Neural cell (in vitro differentiated cells): ENCODE data around the gene CFAP210. TPM values are rescaled to one million over a fixed set of nuclear protein-coding genes. Genes with fewer than 3 reads are reported as not detected.

Experiments
- H2AFZ ChIP-seq: fragments of 200-600, 300-800 bp; sonication (generic), shearing (Covaris generic); 2 replicates; pipeline ENCODE4 v1.6.0; 2014; ENCODE audit warnings: low read depth, mild to moderate bottlenecking, antibody characterized with exemption, low read length, moderate library complexity
- H3F3A ChIP-seq: fragments of 200-600 bp; shearing (Covaris generic); 2 replicates; pipeline ENCODE4 v1.6.1; 2016; ENCODE audit warnings: mild to moderate bottlenecking, moderate library complexity, mixed read lengths, antibody characterized with exemption, low read length; ENCODE audit not compliant: insufficient read depth, poor library complexity, severe bottlenecking
- H3K27ac ChIP-seq: fragments of 200-600, 300-800 bp; sonication (generic), shearing (Covaris generic); 2 replicates; pipeline ENCODE4 v1.5.1; 2014; ENCODE audit warnings: mild to moderate bottlenecking, low read length, moderate library complexity
- H3K27me3 ChIP-seq: fragments of 300-800, 200-600 bp; sonication (generic), shearing (Covaris generic); 2 replicates; pipeline ENCODE4 v1.6.0; 2014; ENCODE audit warnings: mild to moderate bottlenecking, low read depth, low read length, moderate library complexity; ENCODE audit not compliant: insufficient read depth
- H3K36me3 ChIP-seq: fragments of 300-800, 200-600 bp; sonication (generic), shearing (Covaris generic); 2 replicates; pipeline ENCODE4 v1.5.1; 2014; ENCODE audit warnings: mild to moderate bottlenecking, antibody characterized with exemption, low read length, moderate library complexity; ENCODE audit not compliant: insufficient read depth
- H3K4me2 ChIP-seq: fragments of 300-800, 200-600 bp; sonication (generic), shearing (Covaris generic); 2 replicates; pipeline ENCODE4 v1.6.0; 2014; ENCODE audit warnings: mild to moderate bottlenecking, low read length
- H3K4me3 ChIP-seq: fragments of 300-800, 200-600 bp; sonication (generic), shearing (Covaris generic); 2 replicates; pipeline ENCODE4 v1.5.1; 2014; ENCODE audit warnings: mild to moderate bottlenecking, low read length, moderate library complexity
- H3K79me2 ChIP-seq: fragments of 200-600 bp; shearing (Covaris generic); replicated peaks from 2 replicates; pipeline ENCODE4 v1.6.0; 2014; ENCODE audit warnings: mild to moderate bottlenecking, low read length, moderate library complexity; ENCODE audit not compliant: insufficient read depth
- H3K9ac ChIP-seq: fragments of 300-800, 200-600 bp; sonication (generic), shearing (Covaris generic); 2 replicates; pipeline ENCODE4 v1.6.1; 2016; ENCODE audit warnings: mild to moderate bottlenecking, low read length, mixed read lengths
- H3K9me2 ChIP-seq: fragments of 200-600 bp; shearing (Covaris generic); 2 replicates; pipeline ENCODE4 v1.6.1; 2016; ENCODE audit warnings: mild to moderate bottlenecking, low read length, mixed read lengths; ENCODE audit not compliant: insufficient read depth
- H3K9me3 ChIP-seq: fragments of 200-600, 300-800 bp; sonication (generic), shearing (Covaris generic); 2 replicates; pipeline ENCODE4 v1.6.1; 2016; ENCODE audit warnings: mild to moderate bottlenecking, mixed run types, low read length, moderate library complexity, mixed read lengths
- H4K20me1 ChIP-seq: fragments of 200-600 bp; shearing (Covaris generic); 2 replicates; pipeline ENCODE4 v1.6.1; 2016; ENCODE audit warnings: mild to moderate bottlenecking, mixed run types; ENCODE audit not compliant: insufficient read depth
- EP300 ChIP-seq: fragments of 450-650 bp; conservative IDR thresholded peaks from 2 replicates; pipeline ENCODE4 v1.6.1; 2014; ENCODE audit warnings: antibody characterized with exemption, mild to moderate bottlenecking, moderate library complexity; ENCODE audit not compliant: poor library complexity, severe bottlenecking
- EZH2 ChIP-seq: fragments of 200-600, 300-800 bp; shearing (Covaris generic), sonication (generic); IDR thresholded peaks from 2 replicates; pipeline ENCODE4 v1.6.1; 2014; ENCODE audit warnings: antibody characterized with exemption, low read length, borderline replicate concordance, mild to moderate bottlenecking; ENCODE audit not compliant: insufficient read depth, poor library complexity, severe bottlenecking
- MXI1 ChIP-seq: fragments of 450-650 bp; conservative IDR thresholded peaks from 2 replicates; pipeline ENCODE4 v1.6.1; 2014; ENCODE audit warnings: antibody characterized with exemption, mild to moderate bottlenecking; ENCODE audit not compliant: poor library complexity, severe bottlenecking
- POLR2AphosphoS5 ChIP-seq: IDR thresholded peaks from 2 replicates; pipeline ENCODE4 v1.6.1; 2012
- RAD21 ChIP-seq: fragments of 450-650 bp; conservative IDR thresholded peaks from 2 replicates; pipeline ENCODE4 v1.6.1; 2014; ENCODE audit warnings: antibody characterized with exemption, mild to moderate bottlenecking, moderate library complexity
- SMC3 ChIP-seq: fragments of 450-650 bp; conservative IDR thresholded peaks from 2 replicates; pipeline ENCODE4 v1.6.1; 2014; ENCODE audit warnings: antibody characterized with exemption, mild to moderate bottlenecking, moderate library complexity; ENCODE audit not compliant: poor library complexity
- TAF1 ChIP-seq: IDR thresholded peaks from 2 replicates; pipeline ENCODE4 v1.6.1; 2012; ENCODE audit warnings: low read depth
- polyA plus RNA-seq: library from polyadenylated mRNA; depleted of rRNA; stranded (reverse); fragments of >200 nt; gene quantifications from 2 replicates; pipeline ENCODE4 v1.2.3, GENCODE V29; 2014
- TF ChIP-seq, protein P1 (sequence below): IDR thresholded peaks from 2 replicates; pipeline ENCODE4 v1.6.1; 2012; ENCODE audit warnings: borderline replicate concordance
- TF ChIP-seq, protein P2 (sequence below): fragments of 450-650 bp; IDR thresholded peaks from 2 replicates; pipeline ENCODE4 v1.5.1; 2014; ENCODE audit warnings: antibody characterized with exemption, mild to moderate bottlenecking, moderate library complexity; ENCODE audit not compliant: poor library complexity, severe bottlenecking

Gene CFAP210
- polyA plus RNA-seq, 1 donor from 2014 or later: 0.20 TPM

DNA sequence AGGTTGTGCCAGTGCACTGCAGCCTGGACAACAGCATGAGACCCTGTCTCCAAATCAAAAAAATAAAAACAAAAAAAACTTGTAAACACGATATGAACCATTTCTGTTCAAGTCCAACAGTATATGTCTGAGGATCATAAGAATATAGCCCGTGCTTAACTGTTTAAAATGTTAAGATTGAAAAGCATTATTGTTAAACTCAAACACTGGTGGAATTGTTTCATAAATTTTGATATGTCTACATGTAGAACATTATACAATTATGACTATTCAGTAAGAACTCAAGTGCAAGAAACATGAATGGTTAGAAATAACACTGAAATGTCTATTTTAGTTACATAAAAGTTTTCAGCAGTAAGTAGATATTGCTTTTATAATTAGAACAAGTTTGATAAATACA lies 80.3 kb downstream of the CFAP210 start:
- no peak overlapping the region for H3K27ac ChIP-seq
- TF ChIP-seq TAF1: no peak
- TF ChIP-seq EZH2: no peak

DNA sequence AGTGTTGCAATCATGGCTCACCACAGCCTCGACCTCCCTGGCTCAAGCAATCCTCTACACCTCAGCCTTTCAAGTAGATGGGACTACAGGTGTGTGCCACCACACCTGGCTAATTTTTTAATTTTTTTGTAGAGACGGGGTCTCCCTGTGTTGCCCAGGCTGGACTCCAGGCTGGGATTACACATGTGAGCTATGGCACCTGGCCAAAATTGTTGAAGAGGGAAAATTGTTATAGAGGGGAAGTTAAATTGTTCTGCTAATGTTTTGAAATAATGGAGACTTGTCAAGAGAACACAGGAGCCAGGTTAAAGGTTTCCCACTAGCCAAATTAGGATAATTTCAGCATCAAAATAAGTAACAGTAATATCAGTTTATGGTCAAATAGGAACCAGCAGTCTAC lies 84.9 kb downstream of the CFAP210 start:
- Histone ChIP-seq H3K9me2 (no peaks in the 10 kb centered on the region), H3K36me3 (peaks cover 12% of the 10 kb centered on the region), H3K79me2 (no peaks in the 10 kb centered on the region), H4K20me1 (no peaks in the 10 kb centered on the region), H3F3A (no peaks in the 10 kb centered on the region), H3K27me3 (no peaks in the 10 kb centered on the region), H3K9ac (no peak overlapping the region), H3K4me3 (no peak overlapping the region), H2AFZ (no peak overlapping the region), H3K4me2 (no peak overlapping the region), H3K27ac (no peak overlapping the region), H3K9me3 (no peaks in the 10 kb centered on the region)
- TF ChIP-seq, protein P1, sequence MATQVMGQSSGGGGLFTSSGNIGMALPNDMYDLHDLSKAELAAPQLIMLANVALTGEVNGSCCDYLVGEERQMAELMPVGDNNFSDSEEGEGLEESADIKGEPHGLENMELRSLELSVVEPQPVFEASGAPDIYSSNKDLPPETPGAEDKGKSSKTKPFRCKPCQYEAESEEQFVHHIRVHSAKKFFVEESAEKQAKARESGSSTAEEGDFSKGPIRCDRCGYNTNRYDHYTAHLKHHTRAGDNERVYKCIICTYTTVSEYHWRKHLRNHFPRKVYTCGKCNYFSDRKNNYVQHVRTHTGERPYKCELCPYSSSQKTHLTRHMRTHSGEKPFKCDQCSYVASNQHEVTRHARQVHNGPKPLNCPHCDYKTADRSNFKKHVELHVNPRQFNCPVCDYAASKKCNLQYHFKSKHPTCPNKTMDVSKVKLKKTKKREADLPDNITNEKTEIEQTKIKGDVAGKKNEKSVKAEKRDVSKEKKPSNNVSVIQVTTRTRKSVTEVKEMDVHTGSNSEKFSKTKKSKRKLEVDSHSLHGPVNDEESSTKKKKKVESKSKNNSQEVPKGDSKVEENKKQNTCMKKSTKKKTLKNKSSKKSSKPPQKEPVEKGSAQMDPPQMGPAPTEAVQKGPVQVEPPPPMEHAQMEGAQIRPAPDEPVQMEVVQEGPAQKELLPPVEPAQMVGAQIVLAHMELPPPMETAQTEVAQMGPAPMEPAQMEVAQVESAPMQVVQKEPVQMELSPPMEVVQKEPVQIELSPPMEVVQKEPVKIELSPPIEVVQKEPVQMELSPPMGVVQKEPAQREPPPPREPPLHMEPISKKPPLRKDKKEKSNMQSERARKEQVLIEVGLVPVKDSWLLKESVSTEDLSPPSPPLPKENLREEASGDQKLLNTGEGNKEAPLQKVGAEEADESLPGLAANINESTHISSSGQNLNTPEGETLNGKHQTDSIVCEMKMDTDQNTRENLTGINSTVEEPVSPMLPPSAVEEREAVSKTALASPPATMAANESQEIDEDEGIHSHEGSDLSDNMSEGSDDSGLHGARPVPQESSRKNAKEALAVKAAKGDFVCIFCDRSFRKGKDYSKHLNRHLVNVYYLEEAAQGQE: no peak
- TF ChIP-seq POLR2AphosphoS5 (no peak), RAD21 (no peak), TAF1 (no peak), MXI1 (no peak), EP300 (no peak), SMC3 (no peak), EZH2 (no peak)
- TF ChIP-seq, protein P2, sequence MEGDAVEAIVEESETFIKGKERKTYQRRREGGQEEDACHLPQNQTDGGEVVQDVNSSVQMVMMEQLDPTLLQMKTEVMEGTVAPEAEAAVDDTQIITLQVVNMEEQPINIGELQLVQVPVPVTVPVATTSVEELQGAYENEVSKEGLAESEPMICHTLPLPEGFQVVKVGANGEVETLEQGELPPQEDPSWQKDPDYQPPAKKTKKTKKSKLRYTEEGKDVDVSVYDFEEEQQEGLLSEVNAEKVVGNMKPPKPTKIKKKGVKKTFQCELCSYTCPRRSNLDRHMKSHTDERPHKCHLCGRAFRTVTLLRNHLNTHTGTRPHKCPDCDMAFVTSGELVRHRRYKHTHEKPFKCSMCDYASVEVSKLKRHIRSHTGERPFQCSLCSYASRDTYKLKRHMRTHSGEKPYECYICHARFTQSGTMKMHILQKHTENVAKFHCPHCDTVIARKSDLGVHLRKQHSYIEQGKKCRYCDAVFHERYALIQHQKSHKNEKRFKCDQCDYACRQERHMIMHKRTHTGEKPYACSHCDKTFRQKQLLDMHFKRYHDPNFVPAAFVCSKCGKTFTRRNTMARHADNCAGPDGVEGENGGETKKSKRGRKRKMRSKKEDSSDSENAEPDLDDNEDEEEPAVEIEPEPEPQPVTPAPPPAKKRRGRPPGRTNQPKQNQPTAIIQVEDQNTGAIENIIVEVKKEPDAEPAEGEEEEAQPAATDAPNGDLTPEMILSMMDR: no peak

More for the DNA sequence above, 80.3 kb downstream of the CFAP210 start:
- no peaks in the 10 kb centered on the region for H3K27me3 ChIP-seq
- no peaks in the 10 kb centered on the region for H4K20me1 ChIP-seq
- no peak overlapping the region for H3K4me3 ChIP-seq
- H3K9ac ChIP-seq: no peak overlapping the region
- H3K36me3 ChIP-seq: peaks cover 12% of the 10 kb centered on the region
- H3K79me2 ChIP-seq: no peaks in the 10 kb centered on the region
- H3K4me2 ChIP-seq: no peak overlapping the region
- no peaks in the 10 kb centered on the region for H3F3A ChIP-seq
- H2AFZ ChIP-seq: no peak overlapping the region
- H3K9me2 ChIP-seq: no peaks in the 10 kb centered on the region
- H3K9me3 ChIP-seq: no peaks in the 10 kb centered on the region

DNA sequence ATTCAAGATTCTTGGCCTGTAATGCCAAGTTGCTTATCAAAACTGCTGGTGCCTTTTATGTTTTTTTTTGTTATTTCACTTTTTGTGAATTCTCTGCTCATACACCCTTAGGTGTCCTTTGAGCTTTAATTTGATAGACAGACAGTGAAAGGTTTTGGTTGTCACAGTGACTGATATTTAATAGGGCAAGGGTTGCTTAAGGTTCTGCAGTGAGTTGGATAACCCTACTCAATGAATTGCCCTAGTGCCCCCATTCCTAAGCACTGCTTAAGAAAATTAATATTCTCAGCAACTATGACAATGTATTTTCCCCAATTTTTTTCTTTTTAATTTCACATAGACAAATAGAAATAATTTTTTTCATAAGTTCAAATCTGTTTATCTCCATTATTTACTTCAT lies 94.6 kb downstream of the CFAP210 start:
- no peaks in the 10 kb centered on the region for H3F3A ChIP-seq
- H3K4me2 ChIP-seq: no peak overlapping the region
- H2AFZ ChIP-seq: no peak overlapping the region
- no peaks in the 10 kb centered on the region for H3K36me3 ChIP-seq
- no peaks in the 10 kb centered on the region for H3K9me3 ChIP-seq
- no peaks in the 10 kb centered on the region for H3K9me2 ChIP-seq
- TF ChIP-seq EP300: no peak
- no peak for TF ChIP-seq TAF1
- TF ChIP-seq SMC3: no peak
- TF ChIP-seq RAD21: no peak
- TF ChIP-seq EZH2: no peak
- TF ChIP-seq, protein P2: no peak
- TF ChIP-seq, protein P1: no peak
- TF ChIP-seq MXI1: no peak
- TF ChIP-seq POLR2AphosphoS5: no peak
- peaks cover 42% of the 10 kb centered on the region for H3K79me2 ChIP-seq
- no peaks in the 10 kb centered on the region for H4K20me1 ChIP-seq
- H3K9ac ChIP-seq: no peak overlapping the region
- no peak overlapping the region for H3K27ac ChIP-seq
- H3K27me3 ChIP-seq: no peaks in the 10 kb centered on the region
- H3K4me3 ChIP-seq: no peak overlapping the region
